Type B pancreatic cell (in vitro differentiated cells): ENCODE measurements around the gene NEK8. TPM values are rescaled to one million over a fixed set of nuclear protein-coding genes. Genes with fewer than 3 reads are reported as not detected.

ENCODE experiments used
- DNase-seq: peaks from one replicate; pipeline ENCODE4 v3.0.0; 2021; ENCODE audit warnings: mixed read lengths; ENCODE audit not compliant: unreplicated experiment; ENCODE audit errors: extremely low spot score
- H3K27ac Mint-ChIP-seq: 2 replicates; pipeline ENCODE4 v1.8.0; 2021; ENCODE audit warnings: mild to moderate bottlenecking, mixed read lengths
- H3K27me3 Mint-ChIP-seq: 2 replicates; pipeline ENCODE4 v1.8.0; 2021; ENCODE audit warnings: mixed read lengths
- H3K36me3 Mint-ChIP-seq: 2 replicates; pipeline ENCODE4 v1.8.0; 2021; ENCODE audit warnings: mixed read lengths
- H3K4me1 Mint-ChIP-seq: one replicate; pipeline ENCODE4 v1.8.0; 2021; ENCODE audit warnings: mixed read lengths; ENCODE audit not compliant: unreplicated experiment
- H3K4me3 Mint-ChIP-seq: 2 replicates; pipeline ENCODE4 v1.8.0; 2021; ENCODE audit warnings: mild to moderate bottlenecking, mixed read lengths
- H3K9me3 Mint-ChIP-seq: 2 replicates; pipeline ENCODE4 v1.8.0; 2021; ENCODE audit warnings: mixed read lengths
- total RNA-seq: library from RNA; stranded (reverse); gene quantifications from 2 replicates; pipeline ENCODE4 v1.2.1, GENCODE V29; 2021; ENCODE audit warnings: low replicate concordance
- TF ChIP-seq, protein P1 (sequence below): fragments of 200-600 bp; sonication (generic); conservative IDR thresholded peaks from 2 replicates; pipeline ENCODE4 v1.5.0; 2021; ENCODE audit warnings: antibody characterized with exemption, mild to moderate bottlenecking

Gene NEK8
- total RNA-seq, 1 donor from 2014 or later = 8.7 TPM

GRCh38 chr17:28688481-28688880 lies 40.1 kb upstream of the NEK8 start:
- Mint-ChIP-seq H3K27ac (no peak overlapping the region), H3K4me3 (no peak overlapping the region), H3K36me3 (peaks cover 33% of the 10 kb centered on the region), H3K27me3 (no peaks in the 10 kb centered on the region), H3K4me1 (no peaks in the 10 kb centered on the region), H3K9me3 (no peaks in the 10 kb centered on the region)
- TF ChIP-seq, protein P1, sequence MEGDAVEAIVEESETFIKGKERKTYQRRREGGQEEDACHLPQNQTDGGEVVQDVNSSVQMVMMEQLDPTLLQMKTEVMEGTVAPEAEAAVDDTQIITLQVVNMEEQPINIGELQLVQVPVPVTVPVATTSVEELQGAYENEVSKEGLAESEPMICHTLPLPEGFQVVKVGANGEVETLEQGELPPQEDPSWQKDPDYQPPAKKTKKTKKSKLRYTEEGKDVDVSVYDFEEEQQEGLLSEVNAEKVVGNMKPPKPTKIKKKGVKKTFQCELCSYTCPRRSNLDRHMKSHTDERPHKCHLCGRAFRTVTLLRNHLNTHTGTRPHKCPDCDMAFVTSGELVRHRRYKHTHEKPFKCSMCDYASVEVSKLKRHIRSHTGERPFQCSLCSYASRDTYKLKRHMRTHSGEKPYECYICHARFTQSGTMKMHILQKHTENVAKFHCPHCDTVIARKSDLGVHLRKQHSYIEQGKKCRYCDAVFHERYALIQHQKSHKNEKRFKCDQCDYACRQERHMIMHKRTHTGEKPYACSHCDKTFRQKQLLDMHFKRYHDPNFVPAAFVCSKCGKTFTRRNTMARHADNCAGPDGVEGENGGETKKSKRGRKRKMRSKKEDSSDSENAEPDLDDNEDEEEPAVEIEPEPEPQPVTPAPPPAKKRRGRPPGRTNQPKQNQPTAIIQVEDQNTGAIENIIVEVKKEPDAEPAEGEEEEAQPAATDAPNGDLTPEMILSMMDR = no peak
- no peak for DNase-seq

- Mint-ChIP-seq H3K27me3 (no peaks in the 10 kb centered on the region), H3K4me1 (no peaks in the 10 kb centered on the region), H3K9me3 (no peaks in the 10 kb centered on the region), H3K27ac (no peak overlapping the region), H3K4me3 (no peak overlapping the region), H3K36me3 (peaks cover 37% of the 10 kb centered on the region)
- DNase-seq = no peak
- TF ChIP-seq, protein P1 = no peak
Measured at GRCh38 chr17:28689011-28689410, 39.6 kb upstream of the NEK8 start.

DNA sequence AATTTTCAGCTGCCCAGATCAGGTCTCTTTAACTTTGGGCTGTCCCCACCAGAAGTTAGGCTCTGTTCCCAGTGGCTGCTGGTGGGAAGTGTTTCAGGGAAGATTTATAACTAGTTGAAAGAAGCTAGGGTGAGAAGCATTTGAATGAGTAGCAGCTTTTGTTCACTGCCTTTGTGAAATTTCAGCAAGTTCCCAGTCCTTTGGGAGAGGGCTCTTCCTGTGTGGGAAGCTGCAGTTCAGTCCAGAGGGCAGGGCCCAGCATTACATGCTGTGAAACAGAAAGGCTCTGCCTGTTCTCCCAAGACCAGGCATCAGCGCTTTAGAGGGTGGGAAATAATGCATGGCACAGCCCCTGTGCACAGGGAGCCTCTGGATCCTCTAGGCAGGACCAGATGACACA lies 34.7 kb upstream of the NEK8 start:
- no peak overlapping the region for H3K27ac Mint-ChIP-seq
- H3K4me3 Mint-ChIP-seq = no peak overlapping the region
- peaks cover 15% of the 10 kb centered on the region for H3K36me3 Mint-ChIP-seq
- TF ChIP-seq, protein P1 = no peak
- DNase-seq = no peak
- H3K4me1 Mint-ChIP-seq = no peaks in the 10 kb centered on the region
- no peaks in the 10 kb centered on the region for H3K9me3 Mint-ChIP-seq
- H3K27me3 Mint-ChIP-seq = no peaks in the 10 kb centered on the region

DNA sequence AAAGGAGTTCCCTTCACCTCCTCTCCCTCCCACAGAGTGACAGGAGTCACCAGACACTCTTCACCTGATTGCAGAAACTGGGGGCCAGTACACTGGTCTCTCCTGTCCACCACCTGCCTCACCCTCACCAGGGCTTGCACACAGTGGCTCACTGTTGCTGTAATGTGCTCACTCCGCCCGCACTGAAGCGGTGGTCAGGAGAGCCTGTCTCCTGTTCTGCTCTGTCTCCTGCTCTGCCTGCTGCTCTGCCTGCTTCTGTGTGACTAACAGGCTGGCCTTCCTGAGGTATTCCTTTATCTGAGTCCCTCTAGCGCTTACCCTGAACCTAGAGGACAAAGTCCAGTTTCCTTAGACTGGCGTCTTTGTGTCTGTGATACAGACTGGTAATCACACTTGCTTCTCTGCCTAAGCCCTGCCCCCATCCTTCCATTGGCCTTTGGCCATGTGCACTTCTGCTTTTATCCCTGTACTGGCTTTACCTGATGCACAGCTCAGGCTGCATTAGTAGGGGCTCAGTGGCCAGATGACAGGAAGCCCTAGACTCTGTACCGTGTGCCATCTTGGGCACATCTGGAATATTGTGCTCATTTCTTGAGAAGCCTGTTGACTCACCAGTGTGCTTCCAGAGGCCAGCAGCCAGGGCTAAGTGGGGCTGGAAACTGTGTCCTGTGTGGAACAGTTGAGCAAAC lies 30.2 kb upstream of the NEK8 start:
- Mint-ChIP-seq H3K36me3 (peaks cover 19% of the 10 kb centered on the region), H3K27ac (peak overlapping the region; percentile 82), H3K27me3 (no peaks in the 10 kb centered on the region), H3K4me3 (peak overlapping the region; percentile 35), H3K4me1 (peaks cover 4% of the 10 kb centered on the region), H3K9me3 (no peaks in the 10 kb centered on the region)
- DNase-seq = no peak
- TF ChIP-seq, protein P1 = no peak

- no peak overlapping the region for H3K27ac Mint-ChIP-seq
- H3K4me1 Mint-ChIP-seq = peaks cover 4% of the 10 kb centered on the region
- H3K4me3 Mint-ChIP-seq = no peak overlapping the region
- TF ChIP-seq, protein P1 = no peak
- no peaks in the 10 kb centered on the region for H3K27me3 Mint-ChIP-seq
- DNase-seq = no peak
- peaks cover 12% of the 10 kb centered on the region for H3K36me3 Mint-ChIP-seq
- H3K9me3 Mint-ChIP-seq = no peaks in the 10 kb centered on the region
Measured at GRCh38 chr17:28700278-28700677, 28.3 kb upstream of the NEK8 start.
